HCT116 (cell line): ENCODE results near the gene PCBP3. TPM values are rescaled to one million over a fixed set of nuclear protein-coding genes. Genes with fewer than 3 reads are reported as not detected.

ENCODE experiments used
- ATAC-seq: fragments of 200-7000 bp; cut with Tn5 transposase; 2 replicates; pipeline ENCODE4 v1.9.1; 2020; ENCODE audit warnings: mild to moderate bottlenecking, moderate library complexity
- BruUV-seq: library from RNA; stranded (reverse); fragments of 400-500 nt; replicated peaks from 2 replicates; lab custom pipeline; 2021; lab: Mats Ljungman, UMichigan
- CTCF ChIA-PET: fragments of 300-600 bp; sonication (Branson Sonifier 250); formaldehyde crosslinking; loops from one replicate; lab custom pipeline; 2021; ENCODE audit warnings: antibody characterized with exemption; lab: Charles Lee
- POLR2A ChIA-PET: fragments of 300-600, 350-600 bp; sonication (Branson Sonifier 250); formaldehyde crosslinking; loops from one replicate; lab custom pipeline; 2021; ENCODE audit warnings: antibody characterized with exemption; lab: Charles Lee
- RAD21 ChIA-PET, 2 experiments: fragments of 300-600 bp; sonication (Branson Sonifier 250); formaldehyde crosslinking; loops; one replicate each; lab custom pipeline; 2023; ENCODE audit warnings: low total read pairs in 2 of 2; ENCODE audit not compliant: uncharacterized antibody in 2 of 2, unreplicated experiment in 2 of 2, low non-redundant PET in 1 of 2; lab: Charles Lee
- DNase-seq: peaks from one replicate; pipeline ENCODE4 v3.0.0-alpha.2; 2010; ENCODE audit warnings: low read depth, low spot score
- H2AFZ ChIP-seq: fragments of 200-600 bp; shearing (Covaris generic), sonication (generic); 2 replicates; pipeline ENCODE4 v1.6.1; 2017; ENCODE audit warnings: low read depth, mixed run types, mixed read lengths, antibody characterized with exemption, low read length; ENCODE audit not compliant: poor library complexity, severe bottlenecking
- H3K27ac ChIP-seq: 2 replicates; pipeline ENCODE4 v1.5.1; 2012; ENCODE audit warnings: low read depth, low read length
- H3K27me3 ChIP-seq: fragments of 200-600 bp; sonication (generic); 2 replicates; pipeline ENCODE4 v1.6.1; 2016; ENCODE audit warnings: mixed run types, low read length, mixed read lengths; ENCODE audit not compliant: insufficient read depth
- H3K36me3 ChIP-seq, 2 experiments: fragments of 200-500 bp in 1 of 2; fragments of 200-600 bp in 1 of 2; sonication (Bioruptor generic) in 1 of 2; sonication (generic) in 1 of 2; 2 replicates each; pipeline versions ENCODE4 v1.5.1 to v1.6.1; 2014 to 2016; ENCODE audit warnings: low read length in 2 of 2, inconsistent platforms in 1 of 2, mixed read lengths in 1 of 2, mixed run types in 1 of 2; ENCODE audit not compliant: insufficient read depth in 2 of 2, control insufficient read depth in 1 of 2
- H3K4me1 ChIP-seq, 2 experiments: fragments of 200-600 bp in 1 of 2; sonication (generic) in 1 of 2; 2 replicates each; pipeline versions ENCODE4 v1.5.1 to v1.6.1; 2012 to 2017; ENCODE audit warnings: low read length in 2 of 2, inconsistent platforms in 1 of 2, mild to moderate bottlenecking in 1 of 2, mixed read lengths in 1 of 2, mixed run types in 1 of 2, moderate library complexity in 1 of 2; ENCODE audit not compliant: insufficient read depth in 2 of 2, control insufficient read depth in 1 of 2
- H3K4me2 ChIP-seq: fragments of 200-600 bp; sonication (generic); 2 replicates; pipeline ENCODE4 v1.6.1; 2017; ENCODE audit warnings: mixed run types, low read length, mixed read lengths
- H3K4me3 ChIP-seq, 2 experiments: fragments of 200-600 bp in 1 of 2; sonication (generic) in 1 of 2; replicated peaks in 1 of 2; 2 replicates each; pipeline ENCODE4 v1.5.1; 2011 to 2016; ENCODE audit warnings: low read length in 2 of 2, control low read depth in 1 of 2, low read depth in 1 of 2, mild to moderate bottlenecking in 1 of 2, mixed read lengths in 1 of 2, mixed run types in 1 of 2
- H3K79me2 ChIP-seq: fragments of 200-600 bp; sonication (generic); 2 replicates; pipeline ENCODE4 v1.6.1; 2017; ENCODE audit warnings: mild to moderate bottlenecking, mixed run types, low read length, moderate library complexity, mixed read lengths; ENCODE audit not compliant: insufficient read depth
- H3K9ac ChIP-seq: fragments of 200-600 bp; sonication (generic); 2 replicates; pipeline ENCODE4 v1.6.1; 2016; ENCODE audit warnings: low read length, mixed read lengths
- H3K9me2 ChIP-seq: fragments of 200-600 bp; sonication (generic), shearing (Covaris generic); 2 replicates; pipeline ENCODE4 v1.6.1; 2017; ENCODE audit warnings: mixed run types, mild to moderate bottlenecking, moderate library complexity; ENCODE audit not compliant: insufficient read depth
- H3K9me3 ChIP-seq, 2 experiments: fragments of 200-500 bp in 1 of 2; fragments of 200-600 bp in 1 of 2; sonication (Bioruptor generic) in 1 of 2; sonication (generic) in 1 of 2; 2 replicates each; pipeline ENCODE4 v1.6.1; 2014 to 2017; ENCODE audit warnings: low read length in 2 of 2, mixed read lengths in 2 of 2, inconsistent platforms in 1 of 2, low read depth in 1 of 2, mild to moderate bottlenecking in 1 of 2, mixed run types in 1 of 2, moderate library complexity in 1 of 2; ENCODE audit not compliant: control insufficient read depth in 1 of 2, insufficient read depth in 1 of 2
- H4K20me1 ChIP-seq: fragments of 200-600 bp; sonication (generic), shearing (Covaris generic); 2 replicates; pipeline ENCODE4 v1.6.1; 2017; ENCODE audit warnings: mixed run types, mild to moderate bottlenecking, moderate library complexity; ENCODE audit not compliant: insufficient read depth
- CEBPB ChIP-seq: IDR thresholded peaks from 2 replicates; pipeline ENCODE4 v1.6.1; 2012; ENCODE audit warnings: low read depth
- EGR1 ChIP-seq: IDR thresholded peaks from 2 replicates; pipeline ENCODE4 v1.6.1; 2012; ENCODE audit warnings: low read depth
- EZH2phosphoT487 ChIP-seq: fragments of 200-600 bp; IDR thresholded peaks from 2 replicates; pipeline ENCODE4 v1.6.1; 2018; ENCODE audit warnings: antibody characterized with exemption, borderline replicate concordance
- JUND ChIP-seq: IDR thresholded peaks from 2 replicates; pipeline ENCODE4 v1.6.1; 2012
- POLR2A ChIP-seq: IDR thresholded peaks from 2 replicates; pipeline ENCODE4 v1.7.0; 2011; ENCODE audit warnings: borderline replicate concordance; ENCODE audit not compliant: insufficient read depth, insufficient read length; ENCODE audit errors: extremely low read depth
- RAD21 ChIP-seq: IDR thresholded peaks from 2 replicates; pipeline ENCODE4 v1.6.1; 2012; ENCODE audit warnings: low read depth, mild to moderate bottlenecking
- SP1 ChIP-seq: IDR thresholded peaks from 2 replicates; pipeline ENCODE4 v1.6.1; 2012; ENCODE audit warnings: low read depth
- YY1 ChIP-seq: IDR thresholded peaks from 2 replicates; pipeline ENCODE4 v1.6.1; 2011; ENCODE audit warnings: low read length, low read depth, moderate library complexity, mild to moderate bottlenecking; ENCODE audit not compliant: insufficient replicate concordance; ENCODE audit errors: extremely low read depth
- ZFX ChIP-seq: fragments of 450-650 bp; IDR thresholded peaks from 2 replicates; pipeline ENCODE4 v1.6.1; 2017
- ZNF274 ChIP-seq: fragments of 200-500 bp; sonication (Bioruptor generic); IDR thresholded peaks from 2 replicates; pipeline ENCODE4 v1.6.1; 2014; ENCODE audit warnings: mild to moderate bottlenecking, low read depth, low read length, inconsistent platforms
- intact Hi-C: fragments of 100-400 bp; cut with micrococcal nuclease; formaldehyde crosslinking; loops from 2 replicates; pipeline ENCODE4 v1.10.0; 2022
- total RNA-seq: library from RNA; stranded (reverse); gene quantifications from one replicate; pipeline ENCODE4 v1.2.1, GENCODE V29; 2021; ENCODE audit not compliant: unreplicated experiment
- TF ChIP-seq, protein P1 (sequence below): IDR thresholded peaks from 2 replicates; pipeline ENCODE4 v1.6.1; 2012

The PCBP3 gene
- total RNA-seq, 1 experiment from 2014 or later = 3.1 TPM

DNA sequence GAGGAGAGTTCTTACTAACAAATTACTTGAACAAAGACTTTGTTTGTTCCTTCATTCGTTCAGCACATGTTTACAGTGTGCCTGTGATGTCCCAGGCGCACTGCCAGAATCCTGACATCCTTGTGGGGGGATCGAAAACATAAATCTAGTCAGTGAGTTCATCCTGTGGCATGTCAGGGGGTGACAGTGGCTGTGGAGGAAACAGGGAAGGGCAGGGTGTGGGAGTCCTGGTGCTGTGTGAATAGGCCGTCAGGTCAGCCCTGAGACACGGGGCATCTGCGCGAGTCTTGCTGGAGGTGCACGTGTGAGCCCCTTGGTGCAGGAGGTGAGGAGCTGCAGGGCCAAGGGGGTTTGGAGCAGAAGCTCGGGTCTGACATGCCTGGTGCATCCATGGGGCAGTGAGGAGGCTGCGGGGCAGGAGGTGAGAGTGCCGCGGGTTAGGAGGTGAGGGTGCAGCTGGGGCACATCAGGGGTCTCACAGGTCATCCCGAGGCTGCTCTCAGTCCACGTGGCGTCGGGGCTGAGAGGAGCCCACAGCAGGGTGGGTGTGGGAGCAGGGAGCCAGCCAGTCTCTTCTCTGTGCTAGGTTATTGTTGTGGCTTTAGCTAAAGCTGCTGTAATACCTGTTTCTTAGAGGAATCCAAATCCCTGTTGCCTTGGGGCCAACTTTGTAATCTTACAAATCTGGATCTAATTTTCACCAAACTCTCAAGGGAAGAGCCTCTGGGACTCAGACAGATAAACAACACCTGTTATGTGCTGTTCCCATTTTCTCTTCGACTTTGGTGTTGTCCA is 93.4 kb downstream of the PCBP3 start:
- Histone ChIP-seq H3K27me3 (no peaks in the 10 kb centered on the region), H2AFZ (no peak overlapping the region), H3K27ac (no peak overlapping the region), H3K4me1 (no peaks in the 10 kb centered on the region), H3K36me3 (no peaks in the 10 kb centered on the region), H3K9me2 (no peaks in the 10 kb centered on the region), H3K9ac (no peak overlapping the region), H3K79me2 (no peaks in the 10 kb centered on the region), H3K9me3 (no peaks in the 10 kb centered on the region), H3K4me2 (no peak overlapping the region), H4K20me1 (no peaks in the 10 kb centered on the region), H3K4me3 (no peak overlapping the region)
- ATAC-seq (no peak), DNase-seq (no peak)
- ChIA-PET RAD21 (no interaction called here), POLR2A (no interaction called here), CTCF (no interaction called here)
- BruUV-seq = no TSS peak
- intact Hi-C loops = no loop called here
- TF ChIP-seq POLR2A (no peak), ZNF274 (no peak)

DNA sequence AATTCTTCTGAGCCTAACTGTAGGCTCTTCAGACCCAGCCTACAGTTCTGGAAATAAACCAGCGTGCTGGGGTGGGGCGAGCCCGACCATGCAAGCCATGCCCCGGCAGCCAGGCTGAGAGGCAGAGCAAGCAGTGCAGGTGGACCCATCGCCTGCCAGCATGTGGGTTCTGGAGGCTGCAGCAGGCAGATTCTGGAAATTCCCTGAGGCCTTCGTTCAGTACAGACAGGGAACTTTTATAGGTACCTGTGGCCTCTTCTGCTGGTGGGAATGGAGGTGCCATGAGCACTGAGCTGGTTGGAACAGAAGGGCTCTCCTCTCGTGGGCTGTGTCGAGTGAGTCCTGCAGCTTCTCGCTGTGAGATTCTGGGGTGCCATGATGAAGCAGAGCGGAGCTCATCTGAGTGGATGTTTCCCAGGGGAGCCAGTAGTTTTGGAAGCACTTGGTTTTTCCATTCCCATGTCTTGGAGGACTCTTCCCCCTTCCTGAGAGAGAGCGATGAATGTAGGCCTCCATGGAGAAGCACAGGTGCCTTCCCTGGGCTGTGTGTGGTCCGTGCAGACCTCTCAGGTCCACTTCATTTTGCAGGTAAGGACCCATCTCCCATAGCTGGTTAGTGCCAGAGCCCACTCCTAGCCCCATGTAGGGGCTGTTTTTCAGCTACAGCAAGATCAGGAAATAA is 94.1 kb downstream of the PCBP3 start:
- Histone ChIP-seq H3K27me3 (no peaks in the 10 kb centered on the region), H3K79me2 (no peaks in the 10 kb centered on the region), H3K9me3 (no peaks in the 10 kb centered on the region), H3K4me3 (no peak overlapping the region), H3K4me2 (no peak overlapping the region), H3K9ac (no peak overlapping the region), H3K4me1 (no peaks in the 10 kb centered on the region), H2AFZ (no peak overlapping the region), H3K36me3 (no peaks in the 10 kb centered on the region), H3K9me2 (no peaks in the 10 kb centered on the region), H3K27ac (no peak overlapping the region), H4K20me1 (no peaks in the 10 kb centered on the region)
- ATAC-seq (no peak), DNase-seq (no peak)
- BruUV-seq = no TSS peak
- ChIA-PET CTCF (no interaction called here), RAD21 (no interaction called here), POLR2A (no interaction called here)
- intact Hi-C loops = no loop called here
- TF ChIP-seq EZH2phosphoT487 (no peak), JUND (no peak), SP1 (no peak), POLR2A (no peak), ZFX (no peak), RAD21 (no peak), EGR1 (no peak), CEBPB (no peak), YY1 (no peak)
- TF ChIP-seq, protein P1, sequence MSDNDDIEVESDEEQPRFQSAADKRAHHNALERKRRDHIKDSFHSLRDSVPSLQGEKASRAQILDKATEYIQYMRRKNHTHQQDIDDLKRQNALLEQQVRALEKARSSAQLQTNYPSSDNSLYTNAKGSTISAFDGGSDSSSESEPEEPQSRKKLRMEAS = no peak
